WTC11 (cell line): ENCODE results near the gene ARG2. TPM values are rescaled to one million over a fixed set of nuclear protein-coding genes. Genes with fewer than 3 reads are reported as not detected.

Experiments used
- ATAC-seq: fragments of 200-7000 bp; cut with Tn5 transposase; 2 replicates; pipeline ENCODE4 v1.10.0; 2021; ENCODE audit warnings: mild to moderate bottlenecking, moderate library complexity
- CTCF ChIA-PET: fragments of 300-600 bp; sonication (Branson Sonifier 250); formaldehyde crosslinking; loops from one replicate; lab custom pipeline; 2021; ENCODE audit warnings: antibody characterized with exemption; lab: Charles Lee
- POLR2A ChIA-PET: fragments of 350-600 bp; sonication (Branson Sonifier 250); formaldehyde crosslinking; loops from one replicate; lab custom pipeline; 2021; ENCODE audit warnings: antibody characterized with exemption; lab: Charles Lee
- DNase-seq: peaks from one replicate; pipeline ENCODE4 v3.0.0; 2021; ENCODE audit warnings: low spot score
- H3K27ac Mint-ChIP-seq: 2 replicates; pipeline ENCODE4 v1.8.0; 2021; ENCODE audit warnings: mixed read lengths
- H3K27me3 Mint-ChIP-seq: 2 replicates; pipeline ENCODE4 v1.8.0; 2021; ENCODE audit warnings: low read depth, mild to moderate bottlenecking, moderate library complexity, mixed read lengths
- H3K36me3 Mint-ChIP-seq: 2 replicates; pipeline ENCODE4 v1.8.0; 2021; ENCODE audit warnings: mixed read lengths
- H3K4me1 Mint-ChIP-seq: 2 replicates; pipeline ENCODE4 v1.8.0; 2022; ENCODE audit warnings: mixed read lengths
- H3K4me3 Mint-ChIP-seq: 2 replicates; pipeline ENCODE4 v1.8.0; 2021; ENCODE audit warnings: mild to moderate bottlenecking, moderate library complexity, mixed read lengths
- H3K9me3 Mint-ChIP-seq: 2 replicates; pipeline ENCODE4 v1.8.0; 2021; ENCODE audit warnings: mixed read lengths
- ATF2 ChIP-seq: sonication (generic); formaldehyde crosslinking; IDR thresholded peaks from 2 replicates; pipeline ENCODE4 v1.8.1; 2022; ENCODE audit warnings: low read depth, missing genetic modification reagents, borderline replicate concordance
- CTCF ChIP-seq: fragments of 200-600 bp; IDR thresholded peaks from 2 replicates; pipeline ENCODE4 v1.8.0; 2022; ENCODE audit warnings: antibody characterized with exemption
- ELF4 ChIP-seq: sonication (generic); formaldehyde crosslinking; IDR thresholded peaks from 2 replicates; pipeline ENCODE4 v1.8.1; 2022; ENCODE audit warnings: low read depth, mild to moderate bottlenecking, moderate library complexity, missing genetic modification reagents
- ESRRA ChIP-seq: sonication (generic); formaldehyde crosslinking; IDR thresholded peaks from 2 replicates; pipeline ENCODE4 v1.8.1; 2022; ENCODE audit warnings: mild to moderate bottlenecking, missing genetic modification reagents, borderline replicate concordance
- GRHL2 ChIP-seq: fragments of 250-450 bp; sonication (Bioruptor Pico); IDR thresholded peaks from 2 replicates; pipeline ENCODE4 v1.8.0; 2022; ENCODE audit warnings: mild to moderate bottlenecking, moderate library complexity; ENCODE audit not compliant: insufficient replicate concordance, severe bottlenecking
- GTF2I ChIP-seq: fragments of 250-450 bp; sonication (Bioruptor Pico); conservative IDR thresholded peaks from 2 replicates; pipeline ENCODE4 v1.4.0; 2021; ENCODE audit warnings: mild to moderate bottlenecking
- HMGXB4 ChIP-seq: sonication (generic); formaldehyde crosslinking; IDR thresholded peaks from 2 replicates; pipeline ENCODE4 v1.8.1; 2023; ENCODE audit warnings: mild to moderate bottlenecking, moderate library complexity, missing genetic modification reagents
- JUN ChIP-seq: sonication (generic); formaldehyde crosslinking; IDR thresholded peaks from 2 replicates; pipeline ENCODE4 v1.8.0; 2023; ENCODE audit warnings: mild to moderate bottlenecking, missing genetic modification reagents
- MAX ChIP-seq: sonication (generic); formaldehyde crosslinking; IDR thresholded peaks from 2 replicates; pipeline ENCODE4 v1.8.0; 2022; ENCODE audit warnings: mild to moderate bottlenecking, missing genetic modification reagents
- MLX ChIP-seq: sonication (generic); formaldehyde crosslinking; IDR thresholded peaks from 2 replicates; pipeline ENCODE4 v1.8.1; 2023; ENCODE audit warnings: mild to moderate bottlenecking, missing genetic modification reagents, moderate library complexity
- SP1 ChIP-seq: sonication (generic); formaldehyde crosslinking; conservative IDR thresholded peaks from 2 replicates; pipeline ENCODE4 v1.8.1; 2022; ENCODE audit warnings: missing genetic modification reagents
- ZNF219 ChIP-seq: sonication (generic); formaldehyde crosslinking; IDR thresholded peaks from 2 replicates; pipeline ENCODE4 v1.8.0; 2023; ENCODE audit warnings: missing genetic modification reagents, mild to moderate bottlenecking, borderline replicate concordance
- ZNF232 ChIP-seq: sonication (generic); formaldehyde crosslinking; IDR thresholded peaks from 2 replicates; pipeline ENCODE4 v1.8.0; 2022; ENCODE audit warnings: mild to moderate bottlenecking, missing genetic modification reagents
- ZNF425 ChIP-seq: fragments of 250-450 bp; sonication (Bioruptor Pico); conservative IDR thresholded peaks from 2 replicates; pipeline ENCODE4 v1.9.0; 2021; ENCODE audit warnings: mild to moderate bottlenecking
- ZNF532 ChIP-seq: fragments of 250-450 bp; sonication (Bioruptor Pico); IDR thresholded peaks from 2 replicates; pipeline ENCODE4 v1.9.0; 2021; ENCODE audit warnings: mild to moderate bottlenecking, borderline replicate concordance
- ZNF671 ChIP-seq: fragments of 250-450 bp; sonication (Bioruptor Pico); IDR thresholded peaks from 2 replicates; pipeline ENCODE4 v1.8.0; 2021; ENCODE audit warnings: mild to moderate bottlenecking
- total RNA-seq: library from RNA; stranded (reverse); gene quantifications from 3 replicates; pipeline ENCODE4 v1.2.3, GENCODE V29; 2021

Gene ARG2
- total RNA-seq, 1 experiment from 2014 or later: 29.8 TPM

- POLR2A ChIA-PET: no interaction called here
- Mint-ChIP-seq H3K36me3 (peaks cover 29% of the 10 kb centered on the region), H3K4me1 (no peaks in the 10 kb centered on the region), H3K4me3 (no peak overlapping the region), H3K27ac (no peak overlapping the region), H3K27me3 (no peaks in the 10 kb centered on the region), H3K9me3 (no peaks in the 10 kb centered on the region)
- ATAC-seq (no peak), DNase-seq (no peak)
- TF ChIP-seq HMGXB4 (CRISPR knock-in tag) (no peak), ZNF232 (CRISPR knock-in tag) (no peak), MAX (CRISPR knock-in tag) (no peak), SP1 (CRISPR knock-in tag) (no peak), ELF4 (CRISPR knock-in tag) (no peak), GTF2I (CRISPR knock-in tag) (no peak), MLX (CRISPR knock-in tag) (no peak), JUN (CRISPR knock-in tag) (no peak), ZNF532 (CRISPR knock-in tag) (no peak), ZNF671 (CRISPR knock-in tag) (no peak), GRHL2 (CRISPR knock-in tag) (no peak)
- CTCF ChIA-PET: interaction anchor here (0.7 to 6.2 kb wide), 10 partner anchors 11 to 162 kb away, joined by 3 to 75 read pairs (median 10); partner anchors contain the start of gene PIGH
These were observed 38.1 kb upstream of the ARG2 start for GRCh38 chr14:67581643-67582042.

GRCh38 chr14:67582061-67582460 is 37.7 kb upstream of the ARG2 start:
- Mint-ChIP-seq H3K36me3 (peaks cover 29% of the 10 kb centered on the region), H3K4me1 (no peaks in the 10 kb centered on the region), H3K27me3 (no peaks in the 10 kb centered on the region), H3K9me3 (no peaks in the 10 kb centered on the region), H3K27ac (no peak overlapping the region), H3K4me3 (no peak overlapping the region)
- ChIA-PET CTCF (interaction anchor here (0.7 to 6.2 kb wide), 8 partner anchors 11 to 162 kb away, joined by 4 to 75 read pairs (median 10); partner anchors contain the start of gene PIGH), POLR2A (no interaction called here)
- DNase-seq (no peak), ATAC-seq (peak; percentile 23)
- TF ChIP-seq CTCF (no peak), ZNF425 (CRISPR knock-in tag) (no peak), ZNF219 (CRISPR knock-in tag) (no peak), ATF2 (CRISPR knock-in tag) (no peak), ESRRA (CRISPR knock-in tag) (no peak), ZNF532 (CRISPR knock-in tag) (no peak)
